Breast epithelium (tissue), 3 donors: ENCODE measurements around the gene TMEM178B.

Source experiments
- POLR2A ChIP-seq: fragments of 450-650 bp; IDR thresholded peaks from one replicate; pipeline ENCODE4 v1.6.1; 2016; ENCODE audit warnings: antibody characterized with exemption, mild to moderate bottlenecking, moderate library complexity
- POLR2AphosphoS5 ChIP-seq, 3 donors: sonication (generic); formaldehyde crosslinking; IDR thresholded peaks; one replicate each; pipeline ENCODE4 v1.6.1; 2017; ENCODE audit warnings: antibody characterized with exemption in 3 of 3
- TF ChIP-seq, protein P1 (sequence below), 3 donors: fragments of 450-650 bp; IDR thresholded peaks; one replicate each; pipeline ENCODE4 v1.5.1; 2016 to 2017; ENCODE audit warnings: antibody characterized with exemption in 3 of 3, mild to moderate bottlenecking in 3 of 3, moderate library complexity in 3 of 3

DNA sequence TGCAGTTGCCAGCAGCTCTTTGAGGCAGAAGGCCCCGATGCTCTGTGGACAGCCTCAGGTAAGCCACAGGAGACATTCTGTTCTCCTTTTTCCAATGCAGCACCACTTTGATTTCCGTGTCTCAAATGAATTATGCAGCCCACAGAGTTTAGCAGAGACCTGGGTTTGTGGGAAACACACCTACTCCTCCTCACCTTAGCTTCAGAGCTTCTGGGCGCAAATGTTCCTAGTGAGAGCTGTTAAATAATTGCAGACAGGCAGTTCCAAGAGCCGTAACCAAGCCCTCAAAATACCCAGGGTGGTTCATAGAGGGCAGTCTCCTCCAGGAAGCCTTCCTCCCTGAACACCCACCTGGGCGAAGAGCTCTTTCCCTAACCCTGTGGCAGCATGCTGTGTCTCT is 408.1 kb downstream of the TMEM178B start:
- TF ChIP-seq POLR2AphosphoS5 (IDR thresholded peaks at IDR 0.05) (no peak), POLR2A (no peak)
- TF ChIP-seq, protein P1, sequence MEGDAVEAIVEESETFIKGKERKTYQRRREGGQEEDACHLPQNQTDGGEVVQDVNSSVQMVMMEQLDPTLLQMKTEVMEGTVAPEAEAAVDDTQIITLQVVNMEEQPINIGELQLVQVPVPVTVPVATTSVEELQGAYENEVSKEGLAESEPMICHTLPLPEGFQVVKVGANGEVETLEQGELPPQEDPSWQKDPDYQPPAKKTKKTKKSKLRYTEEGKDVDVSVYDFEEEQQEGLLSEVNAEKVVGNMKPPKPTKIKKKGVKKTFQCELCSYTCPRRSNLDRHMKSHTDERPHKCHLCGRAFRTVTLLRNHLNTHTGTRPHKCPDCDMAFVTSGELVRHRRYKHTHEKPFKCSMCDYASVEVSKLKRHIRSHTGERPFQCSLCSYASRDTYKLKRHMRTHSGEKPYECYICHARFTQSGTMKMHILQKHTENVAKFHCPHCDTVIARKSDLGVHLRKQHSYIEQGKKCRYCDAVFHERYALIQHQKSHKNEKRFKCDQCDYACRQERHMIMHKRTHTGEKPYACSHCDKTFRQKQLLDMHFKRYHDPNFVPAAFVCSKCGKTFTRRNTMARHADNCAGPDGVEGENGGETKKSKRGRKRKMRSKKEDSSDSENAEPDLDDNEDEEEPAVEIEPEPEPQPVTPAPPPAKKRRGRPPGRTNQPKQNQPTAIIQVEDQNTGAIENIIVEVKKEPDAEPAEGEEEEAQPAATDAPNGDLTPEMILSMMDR (IDR thresholded peaks at IDR 0.05), result no peak
